Transverse colon (tissue), 3 donors: ENCODE results near the gene SPATA2.

Source experiments
- POLR2A ChIP-seq: fragments of 450-650 bp; IDR thresholded peaks from one replicate; pipeline ENCODE4 v1.6.1; 2016; ENCODE audit warnings: antibody characterized with exemption, mild to moderate bottlenecking, moderate library complexity
- TF ChIP-seq, protein P1 (sequence below), 5 experiments: fragments of 200-600 bp in 3 of 5; fragments of 450-650 bp in 2 of 5; sonication (generic) in 3 of 5; IDR thresholded peaks; 1 replicate in 2 of 5; 2 replicates in 3 of 5; pipeline ENCODE4 v1.5.1; 2016 to 2017; ENCODE audit warnings: antibody characterized with exemption in 5 of 5, inconsistent platforms in 3 of 5, mild to moderate bottlenecking in 2 of 5, moderate library complexity in 1 of 5

DNA sequence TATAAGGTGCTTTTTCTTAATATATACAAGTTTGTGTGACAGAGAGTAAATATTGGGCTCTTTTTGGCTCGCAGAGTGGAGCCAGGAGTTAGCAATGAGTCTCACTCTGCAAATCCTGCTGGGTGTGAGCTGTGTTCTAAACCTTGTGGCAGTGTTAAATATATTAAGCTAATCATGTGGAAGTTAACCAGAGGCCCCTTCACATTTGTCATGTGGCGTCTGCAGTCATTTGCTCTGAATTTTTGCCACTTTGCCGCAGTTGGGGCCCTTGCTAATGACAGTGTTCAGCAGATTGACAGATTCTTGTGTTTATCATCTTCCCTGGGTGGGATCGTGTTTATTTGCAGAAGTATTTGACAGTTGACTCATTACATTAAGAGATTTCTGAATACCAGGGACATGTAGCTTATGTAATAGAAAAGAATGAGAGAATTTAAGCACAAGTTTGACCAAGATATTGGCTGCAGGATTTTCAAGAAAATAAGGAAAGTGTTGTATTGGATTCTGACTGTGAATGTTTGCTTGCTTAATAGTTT is 37.9 kb downstream of the SPATA2 start:
- TF ChIP-seq, protein P1, sequence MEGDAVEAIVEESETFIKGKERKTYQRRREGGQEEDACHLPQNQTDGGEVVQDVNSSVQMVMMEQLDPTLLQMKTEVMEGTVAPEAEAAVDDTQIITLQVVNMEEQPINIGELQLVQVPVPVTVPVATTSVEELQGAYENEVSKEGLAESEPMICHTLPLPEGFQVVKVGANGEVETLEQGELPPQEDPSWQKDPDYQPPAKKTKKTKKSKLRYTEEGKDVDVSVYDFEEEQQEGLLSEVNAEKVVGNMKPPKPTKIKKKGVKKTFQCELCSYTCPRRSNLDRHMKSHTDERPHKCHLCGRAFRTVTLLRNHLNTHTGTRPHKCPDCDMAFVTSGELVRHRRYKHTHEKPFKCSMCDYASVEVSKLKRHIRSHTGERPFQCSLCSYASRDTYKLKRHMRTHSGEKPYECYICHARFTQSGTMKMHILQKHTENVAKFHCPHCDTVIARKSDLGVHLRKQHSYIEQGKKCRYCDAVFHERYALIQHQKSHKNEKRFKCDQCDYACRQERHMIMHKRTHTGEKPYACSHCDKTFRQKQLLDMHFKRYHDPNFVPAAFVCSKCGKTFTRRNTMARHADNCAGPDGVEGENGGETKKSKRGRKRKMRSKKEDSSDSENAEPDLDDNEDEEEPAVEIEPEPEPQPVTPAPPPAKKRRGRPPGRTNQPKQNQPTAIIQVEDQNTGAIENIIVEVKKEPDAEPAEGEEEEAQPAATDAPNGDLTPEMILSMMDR (IDR thresholded peaks at IDR 0.05): no peak
- no peak for TF ChIP-seq POLR2A
